ENCODE data around the gene MRPL28.
"Not testable (repeated sequence)": the region's sequence is repeated elsewhere in the genome, so short reads cannot be mapped to it uniquely, and the experiment has no call there.

MRPL28 gene

DNA sequence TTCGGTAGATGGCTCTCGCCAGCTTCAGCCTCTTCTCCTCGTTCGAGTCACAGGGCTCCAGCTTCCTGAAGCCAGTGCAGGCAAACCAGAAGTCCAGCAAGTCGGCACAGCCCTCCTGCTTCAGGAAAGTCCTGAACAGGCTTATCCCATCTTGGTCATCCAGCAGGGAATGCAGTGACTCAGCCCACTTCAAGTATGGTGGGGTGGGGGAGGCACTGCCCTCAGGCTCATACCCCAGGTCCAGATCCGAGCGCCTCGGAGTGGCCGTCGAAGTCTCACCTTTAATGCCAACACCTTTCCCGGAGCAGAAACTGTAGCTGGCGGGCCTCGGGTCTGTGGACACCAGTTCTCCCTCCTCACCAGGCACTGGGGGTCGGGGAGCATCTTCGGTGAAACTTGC, 23.8 kb downstream of the MRPL28 start:
- no peaks in the 10 kb centered on the region for H3F3A ChIP-seq (ENCODE audit: insufficient read depth)
- H3K27me3 ChIP-seq (ENCODE audit: low read length): no peaks in the 10 kb centered on the region
- TF ChIP-seq, protein P1, sequence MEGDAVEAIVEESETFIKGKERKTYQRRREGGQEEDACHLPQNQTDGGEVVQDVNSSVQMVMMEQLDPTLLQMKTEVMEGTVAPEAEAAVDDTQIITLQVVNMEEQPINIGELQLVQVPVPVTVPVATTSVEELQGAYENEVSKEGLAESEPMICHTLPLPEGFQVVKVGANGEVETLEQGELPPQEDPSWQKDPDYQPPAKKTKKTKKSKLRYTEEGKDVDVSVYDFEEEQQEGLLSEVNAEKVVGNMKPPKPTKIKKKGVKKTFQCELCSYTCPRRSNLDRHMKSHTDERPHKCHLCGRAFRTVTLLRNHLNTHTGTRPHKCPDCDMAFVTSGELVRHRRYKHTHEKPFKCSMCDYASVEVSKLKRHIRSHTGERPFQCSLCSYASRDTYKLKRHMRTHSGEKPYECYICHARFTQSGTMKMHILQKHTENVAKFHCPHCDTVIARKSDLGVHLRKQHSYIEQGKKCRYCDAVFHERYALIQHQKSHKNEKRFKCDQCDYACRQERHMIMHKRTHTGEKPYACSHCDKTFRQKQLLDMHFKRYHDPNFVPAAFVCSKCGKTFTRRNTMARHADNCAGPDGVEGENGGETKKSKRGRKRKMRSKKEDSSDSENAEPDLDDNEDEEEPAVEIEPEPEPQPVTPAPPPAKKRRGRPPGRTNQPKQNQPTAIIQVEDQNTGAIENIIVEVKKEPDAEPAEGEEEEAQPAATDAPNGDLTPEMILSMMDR (IDR thresholded peaks at IDR 0.05; ENCODE audit: insufficient read depth, low read length, poor library complexity, severe bottlenecking): no peak
- TF ChIP-seq EZH2phosphoT487 (conservative IDR thresholded peaks at IDR 0.05; ENCODE audit: low read length): no peak
- no peak overlapping the region for H3K4me3 ChIP-seq (ENCODE audit: insufficient read depth, low read length, poor library complexity, severe bottlenecking)
- H3K36me3 ChIP-seq (ENCODE audit: low read length): no peaks in the 10 kb centered on the region
- H4K20me1 ChIP-seq (ENCODE audit: low read depth, low read length): no peaks in the 10 kb centered on the region
- H3K9ac ChIP-seq (ENCODE audit: low read length): no peak overlapping the region
- no peak overlapping the region for H3K27ac ChIP-seq (ENCODE audit: low read depth, low read length)
- no peak overlapping the region for H2AFZ ChIP-seq (ENCODE audit: low read depth, low read length, severe bottlenecking)
- peaks cover 57% of the 10 kb centered on the region for H3K79me2 ChIP-seq (ENCODE audit: insufficient read depth, low read length)
- no peak overlapping the region for H3K4me2 ChIP-seq (ENCODE audit: low read depth, low read length, poor library complexity, severe bottlenecking)
- no peaks in the 10 kb centered on the region for H3K9me2 ChIP-seq (replicated peaks; ENCODE audit: insufficient read depth, low read length)
- H3K9me3 ChIP-seq (ENCODE audit: insufficient read depth, low read length): no peaks in the 10 kb centered on the region

DNA sequence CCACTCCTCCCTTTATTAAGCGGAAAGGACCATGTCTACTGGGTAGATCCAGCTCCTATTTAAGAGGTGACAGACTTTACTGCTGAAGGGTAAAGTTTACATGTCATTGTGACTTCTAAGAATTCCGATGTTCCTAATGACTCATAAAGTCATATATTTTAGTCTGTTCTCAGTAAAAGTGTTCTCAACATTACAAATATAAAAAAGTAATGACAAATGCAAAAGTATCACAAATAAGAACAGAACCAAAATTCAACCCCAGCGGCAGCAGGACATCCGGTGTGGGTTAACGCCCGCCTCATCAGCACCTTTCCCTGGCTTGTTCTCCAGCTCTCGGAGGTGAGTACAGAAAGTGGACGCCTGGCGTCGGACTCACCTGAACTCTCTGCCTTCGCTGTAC, 24.6 kb downstream of the MRPL28 start:
- no peaks in the 10 kb centered on the region for H3K9me2 ChIP-seq (replicated peaks; ENCODE audit: insufficient read depth, low read length)
- H3K79me2 ChIP-seq (ENCODE audit: insufficient read depth, low read length): peaks cover 53% of the 10 kb centered on the region
- H4K20me1 ChIP-seq (ENCODE audit: low read depth, low read length): no peaks in the 10 kb centered on the region

DNA sequence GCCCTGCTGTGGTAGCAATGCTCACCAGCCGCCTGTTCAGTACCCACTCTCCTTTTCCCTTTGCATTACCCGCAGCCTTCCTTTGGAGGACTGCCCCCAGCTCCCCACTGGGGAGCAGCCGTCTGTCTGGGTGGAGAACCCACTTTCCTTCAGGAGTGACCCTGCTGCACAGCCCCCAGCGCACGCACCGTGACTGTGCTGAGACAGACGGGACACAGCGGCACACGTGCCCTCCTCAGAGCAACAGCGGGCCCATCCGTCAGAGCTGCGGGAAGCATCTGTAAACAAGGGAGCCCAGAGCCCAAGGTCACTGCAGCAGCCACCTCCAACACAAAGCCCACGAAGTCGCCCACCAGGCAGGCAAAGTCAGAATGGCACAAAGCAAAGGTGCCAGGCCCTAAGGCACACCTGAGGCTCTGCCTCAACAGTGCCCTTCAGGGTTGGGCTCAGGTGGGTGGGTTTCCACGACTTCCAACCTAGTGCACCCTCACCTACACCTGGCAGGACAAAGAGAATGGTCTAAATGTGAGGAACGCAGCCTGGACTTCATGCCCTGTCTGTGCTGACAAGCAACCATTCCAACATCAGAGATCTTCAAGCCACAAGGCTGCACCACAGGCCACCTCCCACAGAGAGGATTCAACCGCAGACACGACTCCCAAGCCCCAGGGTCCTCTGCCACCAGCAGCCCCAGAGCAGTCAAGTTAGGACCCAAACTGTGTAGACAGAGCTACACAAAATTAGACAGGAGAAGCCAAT, 27.7 kb downstream of the MRPL28 start:
- no peak overlapping the region for H3K27ac ChIP-seq (ENCODE audit: low read depth, low read length)
- no peak overlapping the region for H3K4me3 ChIP-seq (ENCODE audit: insufficient read depth, low read length, poor library complexity, severe bottlenecking)
- no peak overlapping the region for H3K9ac ChIP-seq (ENCODE audit: low read length)
- H3K9me2 ChIP-seq (replicated peaks; ENCODE audit: insufficient read depth, low read length): no peaks in the 10 kb centered on the region
- H3F3A ChIP-seq (ENCODE audit: insufficient read depth): no peaks in the 10 kb centered on the region
- no peaks in the 10 kb centered on the region for H4K20me1 ChIP-seq (ENCODE audit: low read depth, low read length)
- H3K36me3 ChIP-seq (ENCODE audit: low read length): no peaks in the 10 kb centered on the region
- TF ChIP-seq, protein P1 (IDR thresholded peaks at IDR 0.05; ENCODE audit: insufficient read depth, low read length, poor library complexity, severe bottlenecking): no peak
- no peak for TF ChIP-seq EZH2phosphoT487 (conservative IDR thresholded peaks at IDR 0.05; ENCODE audit: low read length)
- H3K79me2 ChIP-seq (ENCODE audit: insufficient read depth, low read length): peaks cover 52% of the 10 kb centered on the region
- H3K9me3 ChIP-seq (ENCODE audit: insufficient read depth, low read length): no peaks in the 10 kb centered on the region
- H3K27me3 ChIP-seq (ENCODE audit: low read length): no peaks in the 10 kb centered on the region
- no peak overlapping the region for H3K4me2 ChIP-seq (ENCODE audit: low read depth, low read length, poor library complexity, severe bottlenecking)
- H2AFZ ChIP-seq (ENCODE audit: low read depth, low read length, severe bottlenecking): no peak overlapping the region

More for the DNA sequence above, 24.6 kb downstream of the MRPL28 start:
- Histone ChIP-seq H3K36me3 (ENCODE audit: low read length) (no peaks in the 10 kb centered on the region), H3K4me2 (ENCODE audit: low read depth, low read length, poor library complexity, severe bottlenecking) (no peak overlapping the region), H3K27ac (ENCODE audit: low read depth, low read length) (no peak overlapping the region), H2AFZ (ENCODE audit: low read depth, low read length, severe bottlenecking) (no peak overlapping the region), H3K27me3 (ENCODE audit: low read length) (no peaks in the 10 kb centered on the region), H3K9ac (ENCODE audit: low read length) (no peak overlapping the region), H3F3A (ENCODE audit: insufficient read depth) (no peaks in the 10 kb centered on the region), H3K9me3 (ENCODE audit: insufficient read depth, low read length) (no peaks in the 10 kb centered on the region), H3K4me3 (ENCODE audit: insufficient read depth, low read length, poor library complexity, severe bottlenecking) (no peak overlapping the region)
- TF ChIP-seq, protein P1 (IDR thresholded peaks at IDR 0.05; ENCODE audit: insufficient read depth, low read length, poor library complexity, severe bottlenecking): no peak
- TF ChIP-seq EZH2phosphoT487 (conservative IDR thresholded peaks at IDR 0.05; ENCODE audit: low read length): no peak

DNA sequence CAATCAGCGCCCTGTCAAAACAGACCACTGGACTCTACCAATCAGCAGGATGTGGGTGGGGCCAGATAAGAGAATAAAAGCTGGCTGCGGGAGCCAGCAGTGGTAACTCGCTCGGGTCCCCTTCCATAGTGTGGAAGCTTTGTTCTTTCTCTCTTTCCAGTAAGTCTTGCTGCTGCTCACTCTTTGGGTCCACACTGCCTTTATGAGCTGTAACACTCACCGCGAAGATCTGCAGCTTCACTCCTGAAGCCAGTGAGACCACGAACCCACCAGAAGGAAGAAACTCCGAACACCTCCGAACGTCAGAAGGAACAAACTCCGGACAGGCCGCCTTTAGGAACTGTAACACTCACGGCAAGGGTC, 28.4 kb downstream of the MRPL28 start:
- H4K20me1 ChIP-seq (ENCODE audit: low read depth, low read length): not testable (repeated sequence)
- H3K79me2 ChIP-seq (ENCODE audit: insufficient read depth, low read length): peaks cover 53% of the 10 kb centered on the region

DNA sequence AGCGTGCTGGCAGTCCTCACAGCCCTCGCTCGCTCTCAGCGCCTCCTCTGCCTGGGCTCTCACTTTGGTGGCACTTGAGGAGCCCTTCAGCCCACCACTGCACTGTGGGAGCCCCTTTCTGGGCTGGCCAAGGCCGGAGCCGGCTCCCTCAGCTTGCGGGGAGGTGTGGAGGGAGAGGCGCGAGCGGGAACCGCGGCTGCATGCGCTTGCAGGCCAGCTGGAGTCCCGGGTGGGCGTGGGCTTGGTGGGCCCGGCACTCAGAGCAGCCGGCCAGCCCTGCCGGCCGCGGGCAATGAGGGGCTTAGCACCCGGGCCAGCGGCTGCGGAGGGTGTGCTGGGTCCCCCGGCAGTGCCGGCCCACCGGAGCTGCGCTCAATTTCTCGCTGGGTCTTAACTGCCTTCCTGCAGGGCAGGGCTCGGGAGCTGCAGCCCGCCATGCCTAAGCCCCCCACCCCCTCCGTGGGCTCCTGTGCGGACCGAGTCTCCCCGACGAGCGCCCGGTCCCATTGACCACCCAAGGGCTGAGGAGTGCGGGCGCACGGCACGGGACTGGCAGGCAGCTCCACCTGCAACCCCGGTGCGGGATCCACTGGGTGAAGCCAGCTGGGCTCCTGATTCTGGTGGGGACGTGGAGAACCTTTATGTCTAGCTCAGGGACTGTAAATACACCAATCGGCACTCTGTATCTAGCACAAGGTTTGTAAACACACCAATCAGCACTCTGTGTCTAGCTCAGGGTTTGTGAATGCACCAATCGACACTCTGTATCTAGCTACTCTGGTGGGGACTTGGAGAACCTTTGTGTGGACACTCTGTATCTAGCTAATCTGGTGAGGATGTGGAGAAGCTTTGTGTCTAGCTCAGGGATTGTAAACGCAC, 29.0 kb downstream of the MRPL28 start:
- H3K36me3 ChIP-seq (ENCODE audit: low read length); H3K4me3 ChIP-seq (ENCODE audit: insufficient read depth, low read length, poor library complexity, severe bottlenecking); H3K27ac ChIP-seq (ENCODE audit: low read depth, low read length); H3K4me2 ChIP-seq (ENCODE audit: low read depth, low read length, poor library complexity, severe bottlenecking); H3K9ac ChIP-seq (ENCODE audit: low read length); H3K27me3 ChIP-seq (ENCODE audit: low read length); H3K9me3 ChIP-seq (ENCODE audit: insufficient read depth, low read length); H4K20me1 ChIP-seq (ENCODE audit: low read depth, low read length); H3K9me2 ChIP-seq (replicated peaks; ENCODE audit: insufficient read depth, low read length); H2AFZ ChIP-seq (ENCODE audit: low read depth, low read length, severe bottlenecking); H3F3A ChIP-seq (ENCODE audit: insufficient read depth): not testable (repeated sequence)
- peaks cover 48% of the 10 kb centered on the region for H3K79me2 ChIP-seq (ENCODE audit: insufficient read depth, low read length)

More for the DNA sequence above, 28.4 kb downstream of the MRPL28 start:
- not testable (repeated sequence) for H3K4me3 ChIP-seq (ENCODE audit: insufficient read depth, low read length, poor library complexity, severe bottlenecking); H3K9me3 ChIP-seq (ENCODE audit: insufficient read depth, low read length); H2AFZ ChIP-seq (ENCODE audit: low read depth, low read length, severe bottlenecking); H3K9me2 ChIP-seq (replicated peaks; ENCODE audit: insufficient read depth, low read length); H3K4me2 ChIP-seq (ENCODE audit: low read depth, low read length, poor library complexity, severe bottlenecking); H3K27me3 ChIP-seq (ENCODE audit: low read length); H3K9ac ChIP-seq (ENCODE audit: low read length); H3K36me3 ChIP-seq (ENCODE audit: low read length); H3F3A ChIP-seq (ENCODE audit: insufficient read depth); H3K27ac ChIP-seq (ENCODE audit: low read depth, low read length)
